HCT116 (cell line): ENCODE results near the gene EPHA6.

Source experiments
- CTCF ChIP-seq, 3 experiments: fragments of 200-600 bp in 1 of 3; sonication (generic) in 1 of 3; IDR thresholded peaks in 2 of 3; conservative IDR thresholded peaks in 1 of 3; 2 replicates each; pipeline ENCODE4 v1.5.1; 2012 to 2017; ENCODE audit warnings: low read depth in 2 of 3, low read length in 2 of 3, antibody characterized with exemption in 1 of 3, borderline replicate concordance in 1 of 3, control low read depth in 1 of 3, mild to moderate bottlenecking in 1 of 3, mixed read lengths in 1 of 3, mixed run types in 1 of 3, moderate library complexity in 1 of 3; ENCODE audit not compliant: insufficient read depth in 1 of 3
- SP1 ChIP-seq: IDR thresholded peaks from 2 replicates; pipeline ENCODE4 v1.6.1; 2012; ENCODE audit warnings: low read depth
- SRF ChIP-seq: IDR thresholded peaks from 2 replicates; pipeline ENCODE4 v1.6.1; 2012; ENCODE audit warnings: low read depth

- TF ChIP-seq SP1: no peak
- no peak for TF ChIP-seq CTCF (IDR thresholded peaks at IDR 0.05 in 2 of 3, conservative IDR thresholded peaks at IDR 0.05 in 1 of 3; ENCODE audit: borderline replicate concordance in 1 of 3, insufficient read depth in 1 of 3, low read depth in 2 of 3, low read length in 2 of 3)
- no peak for TF ChIP-seq SRF
Observed at GRCh38 chr3:97108136-97108535, 293.7 kb downstream of the EPHA6 start.
